ENCODE data around the gene ELANE.

GRCh38 chr19:823565-824121, 28.5 kb upstream of the ELANE start:
- TF ChIP-seq L3MBTL2 (conservative IDR thresholded peaks at IDR 0.05): no peak
- TF ChIP-seq FOXK2 (IDR thresholded peaks at IDR 0.05): no peak
- TF ChIP-seq SUZ12 (IDR thresholded peaks at IDR 0.05): no peak
- TF ChIP-seq SP1 (IDR thresholded peaks at IDR 0.05): no peak
- TF ChIP-seq BHLHE40 (IDR thresholded peaks at IDR 0.05; ENCODE audit: borderline replicate concordance): no peak
